ENCODE data around the gene MDFI. TPM values are rescaled to one million over a fixed set of nuclear protein-coding genes. Genes with fewer than 3 reads are reported as not detected.
"Not testable (repeated sequence)": the region's sequence is repeated elsewhere in the genome, so short reads cannot be mapped to it uniquely, and the experiment has no call there.

The MDFI gene
- polyA plus RNA-seq, 1 donor from 2014 or later = 42.5 TPM

DNA sequence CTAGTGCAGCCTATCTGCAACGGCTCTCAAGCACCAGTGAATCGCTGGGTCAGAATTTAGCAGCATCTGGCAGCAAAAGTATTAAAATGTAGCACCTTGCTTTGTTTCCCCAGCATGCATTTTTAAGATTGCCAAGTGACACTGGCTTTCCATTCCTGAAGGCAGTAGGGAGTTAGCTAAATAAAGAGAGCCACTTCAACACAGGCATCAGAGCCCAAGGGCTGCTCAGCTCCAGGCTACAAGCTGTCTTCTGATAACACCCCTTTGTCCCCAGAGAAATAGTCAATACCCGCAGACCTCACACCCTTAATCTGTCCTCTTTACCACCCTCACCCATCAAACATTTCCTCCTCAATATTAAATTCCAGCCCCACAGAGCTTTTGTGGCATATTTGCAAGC is 19.7 kb upstream of the MDFI start:
- no peak overlapping the region for H3K9ac ChIP-seq (ENCODE audit: low read length)
- no peak overlapping the region for H2AFZ ChIP-seq (ENCODE audit: low read depth, low read length)
- H3F3A ChIP-seq (ENCODE audit: insufficient read depth, low read length, poor library complexity, severe bottlenecking) = no peaks in the 10 kb centered on the region
- no peaks in the 10 kb centered on the region for H4K20me1 ChIP-seq (ENCODE audit: insufficient read depth)
- H3K79me2 ChIP-seq (replicated peaks; ENCODE audit: insufficient read depth, low read length) = no peaks in the 10 kb centered on the region
- H3K27ac ChIP-seq (ENCODE audit: low read length) = no peak overlapping the region
- TF ChIP-seq EP300 (conservative IDR thresholded peaks at IDR 0.05; ENCODE audit: poor library complexity, severe bottlenecking) (no peak), SMC3 (conservative IDR thresholded peaks at IDR 0.05; ENCODE audit: poor library complexity) (no peak), MXI1 (conservative IDR thresholded peaks at IDR 0.05; ENCODE audit: poor library complexity, severe bottlenecking) (no peak), POLR2AphosphoS5 (IDR thresholded peaks at IDR 0.05) (no peak), RAD21 (conservative IDR thresholded peaks at IDR 0.05) (no peak)
- TF ChIP-seq, protein P1, sequence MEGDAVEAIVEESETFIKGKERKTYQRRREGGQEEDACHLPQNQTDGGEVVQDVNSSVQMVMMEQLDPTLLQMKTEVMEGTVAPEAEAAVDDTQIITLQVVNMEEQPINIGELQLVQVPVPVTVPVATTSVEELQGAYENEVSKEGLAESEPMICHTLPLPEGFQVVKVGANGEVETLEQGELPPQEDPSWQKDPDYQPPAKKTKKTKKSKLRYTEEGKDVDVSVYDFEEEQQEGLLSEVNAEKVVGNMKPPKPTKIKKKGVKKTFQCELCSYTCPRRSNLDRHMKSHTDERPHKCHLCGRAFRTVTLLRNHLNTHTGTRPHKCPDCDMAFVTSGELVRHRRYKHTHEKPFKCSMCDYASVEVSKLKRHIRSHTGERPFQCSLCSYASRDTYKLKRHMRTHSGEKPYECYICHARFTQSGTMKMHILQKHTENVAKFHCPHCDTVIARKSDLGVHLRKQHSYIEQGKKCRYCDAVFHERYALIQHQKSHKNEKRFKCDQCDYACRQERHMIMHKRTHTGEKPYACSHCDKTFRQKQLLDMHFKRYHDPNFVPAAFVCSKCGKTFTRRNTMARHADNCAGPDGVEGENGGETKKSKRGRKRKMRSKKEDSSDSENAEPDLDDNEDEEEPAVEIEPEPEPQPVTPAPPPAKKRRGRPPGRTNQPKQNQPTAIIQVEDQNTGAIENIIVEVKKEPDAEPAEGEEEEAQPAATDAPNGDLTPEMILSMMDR (IDR thresholded peaks at IDR 0.05; ENCODE audit: poor library complexity, severe bottlenecking) = no peak
- TF ChIP-seq, protein P2, sequence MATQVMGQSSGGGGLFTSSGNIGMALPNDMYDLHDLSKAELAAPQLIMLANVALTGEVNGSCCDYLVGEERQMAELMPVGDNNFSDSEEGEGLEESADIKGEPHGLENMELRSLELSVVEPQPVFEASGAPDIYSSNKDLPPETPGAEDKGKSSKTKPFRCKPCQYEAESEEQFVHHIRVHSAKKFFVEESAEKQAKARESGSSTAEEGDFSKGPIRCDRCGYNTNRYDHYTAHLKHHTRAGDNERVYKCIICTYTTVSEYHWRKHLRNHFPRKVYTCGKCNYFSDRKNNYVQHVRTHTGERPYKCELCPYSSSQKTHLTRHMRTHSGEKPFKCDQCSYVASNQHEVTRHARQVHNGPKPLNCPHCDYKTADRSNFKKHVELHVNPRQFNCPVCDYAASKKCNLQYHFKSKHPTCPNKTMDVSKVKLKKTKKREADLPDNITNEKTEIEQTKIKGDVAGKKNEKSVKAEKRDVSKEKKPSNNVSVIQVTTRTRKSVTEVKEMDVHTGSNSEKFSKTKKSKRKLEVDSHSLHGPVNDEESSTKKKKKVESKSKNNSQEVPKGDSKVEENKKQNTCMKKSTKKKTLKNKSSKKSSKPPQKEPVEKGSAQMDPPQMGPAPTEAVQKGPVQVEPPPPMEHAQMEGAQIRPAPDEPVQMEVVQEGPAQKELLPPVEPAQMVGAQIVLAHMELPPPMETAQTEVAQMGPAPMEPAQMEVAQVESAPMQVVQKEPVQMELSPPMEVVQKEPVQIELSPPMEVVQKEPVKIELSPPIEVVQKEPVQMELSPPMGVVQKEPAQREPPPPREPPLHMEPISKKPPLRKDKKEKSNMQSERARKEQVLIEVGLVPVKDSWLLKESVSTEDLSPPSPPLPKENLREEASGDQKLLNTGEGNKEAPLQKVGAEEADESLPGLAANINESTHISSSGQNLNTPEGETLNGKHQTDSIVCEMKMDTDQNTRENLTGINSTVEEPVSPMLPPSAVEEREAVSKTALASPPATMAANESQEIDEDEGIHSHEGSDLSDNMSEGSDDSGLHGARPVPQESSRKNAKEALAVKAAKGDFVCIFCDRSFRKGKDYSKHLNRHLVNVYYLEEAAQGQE (IDR thresholded peaks at IDR 0.05; ENCODE audit: borderline replicate concordance) = no peak
- no peaks in the 10 kb centered on the region for H3K36me3 ChIP-seq (ENCODE audit: insufficient read depth, low read length)
- no peaks in the 10 kb centered on the region for H3K27me3 ChIP-seq (ENCODE audit: insufficient read depth, low read depth, low read length)
- no peak overlapping the region for H3K4me2 ChIP-seq (ENCODE audit: low read length)
- H3K9me3 ChIP-seq (ENCODE audit: low read length) = no peaks in the 10 kb centered on the region
- H3K4me3 ChIP-seq (ENCODE audit: low read length) = no peak overlapping the region
- no peaks in the 10 kb centered on the region for H3K9me2 ChIP-seq (ENCODE audit: insufficient read depth, low read length)

DNA sequence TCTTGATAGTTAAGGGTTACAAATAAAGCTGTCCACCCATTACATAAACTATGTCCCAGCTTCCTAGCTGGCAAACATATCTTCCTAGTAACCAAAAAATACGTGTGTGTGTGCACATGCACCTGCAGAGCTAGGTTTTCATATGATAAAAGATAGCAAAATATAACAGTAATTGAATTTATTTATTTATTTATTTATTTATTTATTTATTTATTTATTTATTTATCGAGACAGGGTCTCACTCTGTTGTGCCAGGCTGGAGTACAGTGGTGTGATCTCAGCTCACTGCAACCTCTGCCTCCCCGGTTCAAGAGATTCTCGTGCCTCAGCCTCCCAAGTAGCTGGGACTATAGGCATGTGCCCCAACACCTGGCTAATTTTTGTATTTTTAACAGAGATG is 19.1 kb upstream of the MDFI start:
- not testable (repeated sequence) for H2AFZ ChIP-seq (ENCODE audit: low read depth, low read length); H4K20me1 ChIP-seq (ENCODE audit: insufficient read depth)

DNA sequence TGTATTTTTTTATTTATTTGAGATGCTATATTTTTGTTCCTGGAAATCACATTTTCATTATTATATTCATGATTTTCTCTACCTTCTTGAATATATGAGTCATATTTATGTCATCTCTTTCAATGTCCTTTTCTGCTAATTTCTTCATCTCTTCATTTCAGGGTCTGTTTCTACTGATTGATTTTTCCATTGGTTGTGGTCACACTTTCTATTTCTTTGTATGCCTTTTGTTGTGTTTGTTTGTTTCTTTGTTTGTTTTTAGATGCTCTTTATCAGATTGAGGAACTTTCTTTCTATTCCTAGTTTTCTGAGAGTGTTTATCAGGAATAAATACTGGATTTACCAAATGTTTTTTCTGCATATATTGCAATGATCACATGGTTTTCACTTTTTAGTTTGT is 16.9 kb upstream of the MDFI start:
- Histone ChIP-seq H3F3A (ENCODE audit: insufficient read depth, low read length, poor library complexity, severe bottlenecking) (no peaks in the 10 kb centered on the region), H3K9ac (ENCODE audit: low read length) (no peak overlapping the region), H3K9me2 (ENCODE audit: insufficient read depth, low read length) (no peaks in the 10 kb centered on the region), H3K27me3 (ENCODE audit: insufficient read depth, low read depth, low read length) (no peaks in the 10 kb centered on the region), H3K79me2 (replicated peaks; ENCODE audit: insufficient read depth, low read length) (no peaks in the 10 kb centered on the region), H3K27ac (ENCODE audit: low read length) (no peak overlapping the region), H2AFZ (ENCODE audit: low read depth, low read length) (no peak overlapping the region), H3K36me3 (ENCODE audit: insufficient read depth, low read length) (no peaks in the 10 kb centered on the region), H3K4me3 (ENCODE audit: low read length) (no peak overlapping the region), H3K9me3 (ENCODE audit: low read length) (no peaks in the 10 kb centered on the region), H4K20me1 (ENCODE audit: insufficient read depth) (no peaks in the 10 kb centered on the region), H3K4me2 (ENCODE audit: low read length) (no peak overlapping the region)
- TF ChIP-seq, protein P1 (IDR thresholded peaks at IDR 0.05; ENCODE audit: poor library complexity, severe bottlenecking) = no peak
- TF ChIP-seq RAD21 (conservative IDR thresholded peaks at IDR 0.05) (no peak), MXI1 (conservative IDR thresholded peaks at IDR 0.05; ENCODE audit: poor library complexity, severe bottlenecking) (no peak), SMC3 (conservative IDR thresholded peaks at IDR 0.05; ENCODE audit: poor library complexity) (no peak), TAF1 (IDR thresholded peaks at IDR 0.05; ENCODE audit: low read depth) (no peak), EZH2 (IDR thresholded peaks at IDR 0.05; ENCODE audit: borderline replicate concordance, insufficient read depth, low read length, poor library complexity, severe bottlenecking) (no peak), EP300 (conservative IDR thresholded peaks at IDR 0.05; ENCODE audit: poor library complexity, severe bottlenecking) (no peak), POLR2AphosphoS5 (IDR thresholded peaks at IDR 0.05) (no peak)
- TF ChIP-seq, protein P2 (IDR thresholded peaks at IDR 0.05; ENCODE audit: borderline replicate concordance) = no peak

More for the DNA sequence above, 19.1 kb upstream of the MDFI start:
- H3K9ac ChIP-seq (ENCODE audit: low read length); H3K79me2 ChIP-seq (replicated peaks; ENCODE audit: insufficient read depth, low read length); H3K27ac ChIP-seq (ENCODE audit: low read length); H3K4me2 ChIP-seq (ENCODE audit: low read length); H3K36me3 ChIP-seq (ENCODE audit: insufficient read depth, low read length); H3K27me3 ChIP-seq (ENCODE audit: insufficient read depth, low read depth, low read length); H3F3A ChIP-seq (ENCODE audit: insufficient read depth, low read length, poor library complexity, severe bottlenecking); H3K4me3 ChIP-seq (ENCODE audit: low read length); H3K9me3 ChIP-seq (ENCODE audit: low read length); H3K9me2 ChIP-seq (ENCODE audit: insufficient read depth, low read length): not testable (repeated sequence)

All from neural cell (in vitro differentiated cells).